Heart left ventricle (tissue), 16 donors: ENCODE results near the gene PUM1. TPM values are rescaled to one million over a fixed set of nuclear protein-coding genes. Genes with fewer than 3 reads are reported as not detected.

Source experiments
- ATAC-seq, 4 donors: fragments of 200-7000 bp; cut with Tn5 transposase; one replicate each; pipeline ENCODE4 v1.9.1; 2020 to 2022; ENCODE audit warnings: moderate library complexity in 4 of 4, mild to moderate bottlenecking in 3 of 4, moderate number of reproducible peaks in 1 of 4
- DNase-seq, 5 donors: peaks; one replicate each; pipeline ENCODE4 v3.0.0-alpha.2; 2020
- H3K27ac ChIP-seq, 12 donors: fragments of 200-600 bp; sonication (generic) in 4 of 12; one replicate each; pipeline versions ENCODE4 v1.5.0 to v1.8.0; 2016 to 2022; ENCODE audit warnings: mild to moderate bottlenecking in 2 of 12
- H3K27me3 ChIP-seq, 9 donors: fragments of 200-600 bp; sonication (generic) in 2 of 9; one replicate each; pipeline versions ENCODE4 v1.5.1 to v1.8.0; 2016 to 2022; ENCODE audit warnings: mild to moderate bottlenecking in 3 of 9
- H3K36me3 ChIP-seq, 9 donors: fragments of 200-600 bp; sonication (generic) in 2 of 9; one replicate each; pipeline versions ENCODE4 v1.5.0 to v1.8.0; 2018 to 2022; ENCODE audit warnings: mild to moderate bottlenecking in 2 of 9
- H3K4me1 ChIP-seq, 12 donors: fragments of 200-600 bp; sonication (generic) in 4 of 12; one replicate each; pipeline versions ENCODE4 v1.5.0 to v1.8.0; 2016 to 2022; ENCODE audit warnings: mild to moderate bottlenecking in 3 of 12
- H3K4me3 ChIP-seq, 12 donors: fragments of 200-600 bp; sonication (generic) in 4 of 12; one replicate each; pipeline versions ENCODE4 v1.5.0 to v1.8.0; 2017 to 2022; ENCODE audit warnings: mild to moderate bottlenecking in 9 of 12, moderate library complexity in 4 of 12
- H3K9me3 ChIP-seq, 12 donors: fragments of 200-600 bp; sonication (generic) in 4 of 12; one replicate each; pipeline versions ENCODE4 v1.5.0 to v1.8.0; 2016 to 2022; ENCODE audit warnings: mild to moderate bottlenecking in 1 of 12
- CTCF ChIP-seq, 12 donors: fragments of 200-600 bp; sonication (generic) in 4 of 12; IDR thresholded peaks; one replicate each; pipeline versions ENCODE4 v1.5.0 to v1.8.0; 2018 to 2022; ENCODE audit warnings: antibody characterized with exemption in 12 of 12, mild to moderate bottlenecking in 5 of 12
- POLR2A ChIP-seq, 2 donors: fragments of 450-650 bp; IDR thresholded peaks; one replicate each; pipeline ENCODE4 v1.6.1; 2017; ENCODE audit warnings: antibody characterized with exemption in 2 of 2, mild to moderate bottlenecking in 2 of 2, moderate library complexity in 2 of 2
- WGBS, 4 donors: extraction: QIAGEN DNeasy Blood & Tissue Kit in 2 of 4; methylation state at CpG; one replicate each; pipeline versions ENCODE4 v1.1.5 to v1.1.7; 2013 to 2018; 5-methylcytosine and 5-hydroxymethylcytosine counted together
- intact Hi-C, 10 donors: fragments of 100-400 bp; cut with DNase I; formaldehyde crosslinking; loops; one replicate each; pipeline versions ENCODE4 v1.11.1 to v1.14.2; 2022
- polyA plus RNA-seq, 2 donors: library from polyadenylated mRNA; stranded (reverse); fragments of 200-250 nt; gene quantifications; one replicate each; pipeline ENCODE4 v1.2.3, GENCODE V29; 2013
- total RNA-seq, 9 donors: library from RNA; depleted of rRNA in 2 of 9; stranded (reverse); fragments of >200 nt in 2 of 9; fragmentation: NEBNext Ultra II Directional in 3 of 9; extraction: Animal tissue kit (Norgen Biotek cat#: 25700) in 3 of 9; gene quantifications; one replicate each; pipeline versions ENCODE4 v1.1.0 to v1.2.4, GENCODE V29; 2016 to 2023
- donor health status: ischemic (EF 13 %, LVEDD 7.1; RV severe dilation, severe dysfunction).
- donor health status: healthy with polysubstance abuse.
- donor health status: DM: no; HTN: yes; CAD: no.
- donor health status: DM: no; HTN: no; CAD: no.
- donor health status: ischemic (EF 25% LVEDD 6.9; RV normal size, moderate dysfunction).
- donor health status: ischemic (EF 25% LVEDD 5.7; RV mildly dilated, moderate dysfunction).
- donor health status: healthy.
- donor health status: DM: yes; HTN: yes; CAD: no.
- donor health status: ischemic (EF 35%, LVEDD 5.7; RV mildly dilated, moderate dysfunction).
- donor health status: nonischemic (EF 11% LVEDD 7.7; RV severe dilation, severe dysfunction).
- donor health status: DM: yes; HTN: yes; CAD: no.
- donor health status: PGD.
- donor health status: ischemic (EF 29% LVEDD 5.4; RV normal size, mild dysfunction).
- donor health status: nonischemic (EF 23%, LVEDD 6.1; RV moderate dilation, normal function).

Gene PUM1
- total and polyA plus RNA-seq, 11 donors = 19.2 to 96.3 (median 70.7) TPM

DNA sequence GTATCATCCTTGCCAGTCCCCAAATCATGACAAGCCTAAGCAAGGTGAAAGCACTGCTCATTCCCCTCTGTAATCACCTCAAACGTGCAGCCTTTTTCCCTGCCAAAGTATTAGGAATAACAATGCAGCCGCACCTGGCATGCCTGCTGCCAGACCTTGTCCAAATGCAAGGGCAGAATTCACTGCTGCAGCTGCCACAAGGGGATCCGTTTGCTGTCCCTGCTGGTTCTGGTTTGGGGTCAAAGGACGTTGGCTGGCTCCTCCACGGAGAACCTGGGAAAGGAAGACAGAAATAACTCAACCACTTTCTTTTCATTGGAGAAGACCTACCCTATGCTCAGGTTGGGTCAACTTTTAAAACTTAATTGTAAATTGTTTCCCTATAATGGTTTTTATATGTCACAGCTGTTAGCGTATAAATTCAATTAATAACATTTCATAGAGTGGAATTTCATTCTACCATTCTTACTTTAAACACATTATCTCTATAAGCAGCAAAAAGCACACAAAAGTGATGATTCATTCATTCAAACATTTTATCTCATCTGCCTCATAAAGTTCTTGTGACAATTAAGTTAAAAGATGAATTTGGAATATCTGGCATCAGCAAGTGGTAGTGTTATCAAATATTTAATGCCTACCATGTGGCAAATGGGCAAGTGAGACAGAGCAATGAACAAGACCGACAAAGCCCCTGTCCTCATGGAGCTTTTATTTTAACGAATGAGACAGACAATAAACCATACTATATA, 97.1 kb downstream of the PUM1 start:
- H3K36me3 ChIP-seq = peaks cover 0 to 86% (median 70%) of the 10 kb centered on the region in 9 donors

GRCh38 chr1:30966690-30967369, 98.7 kb downstream of the PUM1 start:
- intact Hi-C loops = loop anchor here in 5 of 10 donors (5.0 to 10.0 kb wide), 4 partner anchors 95 to 188 kb away; partner anchors contain the start of gene PUM1 (in 3 of the 5)
- peaks cover 9 to 74% (median 38%) of the 10 kb centered on the region in 12 donors for H3K4me1 ChIP-seq
- H3K4me3 ChIP-seq = no peak overlapping the region
- H3K27ac ChIP-seq = peak overlapping the region in 11 of 12 donors; percentile 14 to 86 (median 63)
- no peak for TF ChIP-seq POLR2A (IDR thresholded peaks at IDR 0.05)
- TF ChIP-seq CTCF (IDR thresholded peaks at IDR 0.05) = no peak
- no peaks in the 10 kb centered on the region for H3K27me3 ChIP-seq
- 57 to 69% (median 64%) methylated on average over 8 of the region's 8 CpGs for WGBS, 4 donors
- DNase-seq = peak in 1 of 5 donors; percentile 22
- peak in 2 of 4 donors; percentile 20 to 35 for ATAC-seq
- peaks cover 0 to 92% (median 74%) of the 10 kb centered on the region in 9 donors for H3K36me3 ChIP-seq
- H3K9me3 ChIP-seq = no peaks in the 10 kb centered on the region

More for the DNA sequence above, 97.1 kb downstream of the PUM1 start:
- 68 to 81% (median 72%) methylated on average over 7 to 8 of the region's 8 CpGs for WGBS, 4 donors
- Histone ChIP-seq H3K9me3 (no peaks in the 10 kb centered on the region), H3K27ac (peak overlapping the region in 1 of 12 donors; percentile 20), H3K4me3 (no peak overlapping the region), H3K4me1 (peaks cover 9 to 60% (median 33%) of the 10 kb centered on the region in 12 donors), H3K27me3 (no peaks in the 10 kb centered on the region)
- no peak for TF ChIP-seq POLR2A (IDR thresholded peaks at IDR 0.05)
- TF ChIP-seq CTCF (IDR thresholded peaks at IDR 0.05) = no peak
- ATAC-seq (no peak), DNase-seq (no peak)
- intact Hi-C loops = loop anchor here in 5 of 10 donors (5.0 to 10.0 kb wide), 4 partner anchors 94 to 186 kb away; partner anchors contain the start of gene PUM1 (in 3 of the 5)

DNA sequence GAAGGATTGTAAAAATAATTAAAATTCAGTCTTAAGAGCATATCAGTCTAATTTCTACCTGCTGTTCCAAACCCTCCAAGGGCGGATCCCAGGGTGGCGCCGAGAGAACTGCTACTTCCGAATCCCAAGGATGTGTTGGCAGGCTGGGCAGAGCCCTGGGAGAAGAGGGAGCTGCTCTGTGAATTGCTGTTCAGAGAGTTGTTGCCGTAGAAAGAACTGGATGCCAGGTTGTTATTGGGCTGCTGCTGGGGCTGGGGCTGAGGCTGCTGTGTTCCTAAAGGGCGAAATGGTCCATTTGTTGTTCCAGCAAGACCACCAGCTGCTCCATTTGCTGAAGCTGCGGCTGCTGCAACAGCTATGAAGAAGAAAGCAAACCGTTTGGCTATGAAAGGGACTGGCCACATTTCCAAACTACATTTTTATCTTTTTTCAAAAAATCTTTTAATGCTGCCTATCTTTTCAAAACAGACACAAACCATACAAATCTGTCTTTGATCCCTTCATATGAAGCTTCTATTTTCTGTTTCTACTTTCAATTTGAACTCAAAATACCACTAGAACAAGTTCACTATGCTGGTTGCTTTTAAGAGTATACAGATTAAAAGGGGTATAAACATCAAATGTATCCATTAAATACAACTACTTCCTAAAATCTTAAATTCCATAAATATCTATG, 99.5 kb downstream of the PUM1 start:
- ATAC-seq = peak; percentile 10 to 50 (median 21)
- Histone ChIP-seq H3K36me3 (peaks cover 0 to 96% (median 77%) of the 10 kb centered on the region in 9 donors), H3K27me3 (no peaks in the 10 kb centered on the region), H3K4me1 (peaks cover 9 to 77% (median 38%) of the 10 kb centered on the region in 12 donors), H3K27ac (peak overlapping the region in 11 of 12 donors; percentile 14 to 86 (median 63)), H3K4me3 (no peak overlapping the region), H3K9me3 (no peaks in the 10 kb centered on the region)
- TF ChIP-seq CTCF (IDR thresholded peaks at IDR 0.05) = no peak
- no peak for TF ChIP-seq POLR2A (IDR thresholded peaks at IDR 0.05)
- intact Hi-C loops = loop anchor here in 5 of 10 donors (5.0 to 10.0 kb wide), 4 partner anchors 96 to 189 kb away; partner anchors contain the start of gene PUM1 (in 3 of the 5)
- DNase-seq = no peak
- WGBS, 4 donors = 58 to 68% (median 62%) methylated on average over 8 of the region's 8 CpGs
